ENCODE measurements around the gene PAQR4.

Gene PAQR4

GRCh38 chr16:2985893-2986355 lies 16.8 kb downstream of the PAQR4 start:
- no peak for TF ChIP-seq EZH2 (IDR thresholded peaks at IDR 0.05; ENCODE audit: borderline replicate concordance, low read length)
- TF ChIP-seq CTCF (IDR thresholded peaks at IDR 0.05; ENCODE audit: low read length), result no peak

GRCh38 chr16:2986623-2987188 lies 17.6 kb downstream of the PAQR4 start:
- H3K4me3 ChIP-seq (ENCODE audit: low read depth, low read length, poor library complexity, severe bottlenecking), result no peak overlapping the region
- no peaks in the 10 kb centered on the region for H3K36me3 ChIP-seq (ENCODE audit: insufficient read depth, low read length)
- no peaks in the 10 kb centered on the region for H3K79me2 ChIP-seq (ENCODE audit: insufficient read depth, low read length)
- no peak overlapping the region for H2AFZ ChIP-seq (ENCODE audit: low read length)
- no peaks in the 10 kb centered on the region for H3F3A ChIP-seq (ENCODE audit: insufficient read depth, low read length)
- H3K4me1 ChIP-seq (ENCODE audit: insufficient read depth, low read length, severe bottlenecking), result peaks cover 16% of the 10 kb centered on the region
- H3K27me3 ChIP-seq (ENCODE audit: insufficient read depth, low read length), result peaks cover 3% of the 10 kb centered on the region; the same call in 1 of the 2 replicates
- H3K9me2 ChIP-seq (ENCODE audit: low read depth, low read length), result no peaks in the 10 kb centered on the region
- no peak for TF ChIP-seq CTCF (IDR thresholded peaks at IDR 0.05; ENCODE audit: low read length)
- no peak for TF ChIP-seq EZH2 (IDR thresholded peaks at IDR 0.05; ENCODE audit: borderline replicate concordance, low read length)
- H3K27ac ChIP-seq (ENCODE audit: low read depth, low read length, poor library complexity, severe bottlenecking), result no peak overlapping the region
- H3K4me2 ChIP-seq (ENCODE audit: low read length), result no peak overlapping the region
- no peaks in the 10 kb centered on the region for H4K20me1 ChIP-seq (ENCODE audit: insufficient read depth, low read length)
- H3K9me3 ChIP-seq (ENCODE audit: low read length), result no peaks in the 10 kb centered on the region
- no peak overlapping the region for H3K9ac ChIP-seq (ENCODE audit: low read length)

More at GRCh38 chr16:2985893-2986355, 16.8 kb downstream of the PAQR4 start:
- no peak overlapping the region for H3K9ac ChIP-seq (ENCODE audit: low read length)
- no peaks in the 10 kb centered on the region for H3K79me2 ChIP-seq (ENCODE audit: insufficient read depth, low read length)
- no peaks in the 10 kb centered on the region for H3K36me3 ChIP-seq (ENCODE audit: insufficient read depth, low read length)
- no peak overlapping the region for H3K4me2 ChIP-seq (ENCODE audit: low read length)
- no peak overlapping the region for H2AFZ ChIP-seq (ENCODE audit: low read length)
- H3K27ac ChIP-seq (ENCODE audit: low read depth, low read length, poor library complexity, severe bottlenecking), result no peak overlapping the region
- H4K20me1 ChIP-seq (ENCODE audit: insufficient read depth, low read length), result no peaks in the 10 kb centered on the region
- no peaks in the 10 kb centered on the region for H3K9me3 ChIP-seq (ENCODE audit: low read length)
- H3K9me2 ChIP-seq (ENCODE audit: low read depth, low read length), result no peaks in the 10 kb centered on the region
- peaks cover 20% of the 10 kb centered on the region for H3K4me1 ChIP-seq (ENCODE audit: insufficient read depth, low read length, severe bottlenecking)
- no peaks in the 10 kb centered on the region for H3F3A ChIP-seq (ENCODE audit: insufficient read depth, low read length)
- no peak overlapping the region for H3K4me3 ChIP-seq (ENCODE audit: low read depth, low read length, poor library complexity, severe bottlenecking)
- peaks cover 3% of the 10 kb centered on the region; the same call in 1 of the 2 replicates for H3K27me3 ChIP-seq (ENCODE audit: insufficient read depth, low read length)

- Histone ChIP-seq H3K4me1 (ENCODE audit: insufficient read depth, low read length, severe bottlenecking) (peaks cover 16% of the 10 kb centered on the region), H3K27ac (ENCODE audit: low read depth, low read length, poor library complexity, severe bottlenecking) (no peak overlapping the region), H3K79me2 (ENCODE audit: insufficient read depth, low read length) (no peaks in the 10 kb centered on the region), H3K9ac (ENCODE audit: low read length) (no peak overlapping the region), H3F3A (ENCODE audit: insufficient read depth, low read length) (no peaks in the 10 kb centered on the region), H3K36me3 (ENCODE audit: insufficient read depth, low read length) (no peaks in the 10 kb centered on the region), H2AFZ (ENCODE audit: low read length) (no peak overlapping the region), H3K9me2 (ENCODE audit: low read depth, low read length) (no peaks in the 10 kb centered on the region), H3K27me3 (ENCODE audit: insufficient read depth, low read length) (peaks cover 3% of the 10 kb centered on the region; the same call in 1 of the 2 replicates), H3K9me3 (ENCODE audit: low read length) (no peaks in the 10 kb centered on the region), H3K4me2 (ENCODE audit: low read length) (no peak overlapping the region), H3K4me3 (ENCODE audit: low read depth, low read length, poor library complexity, severe bottlenecking) (no peak overlapping the region), H4K20me1 (ENCODE audit: insufficient read depth, low read length) (no peaks in the 10 kb centered on the region)
- TF ChIP-seq EZH2 (IDR thresholded peaks at IDR 0.05; ENCODE audit: borderline replicate concordance, low read length) (no peak), CTCF (IDR thresholded peaks at IDR 0.05; ENCODE audit: low read length) (no peak)
These were observed 18.1 kb downstream of the PAQR4 start for GRCh38 chr16:2987286-2987685.

Measured in OCI-LY1 (cell line).